Naive thymus-derived CD4-positive, alpha-beta T cell (primary cell): Measurements from ENCODE around the gene SKAP1. TPM values are rescaled to one million over a fixed set of nuclear protein-coding genes. Genes with fewer than 3 reads are reported as not detected.

Experiments
- ATAC-seq: fragments of 150-1000 bp; cut with Tn5 transposase; 2 replicates; pipeline ENCODE4 v1.10.0; 2021; ENCODE audit warnings: mild to moderate bottlenecking, moderate library complexity
- CTCF ChIA-PET: fragments of 350-600 bp; sonication (Branson Sonifier 250); formaldehyde crosslinking; loops from one replicate; lab custom pipeline; 2021; ENCODE audit warnings: antibody characterized with exemption; lab: Charles Lee
- POLR2A ChIA-PET: fragments of 350-600 bp; sonication (Branson Sonifier 250); formaldehyde crosslinking; loops from one replicate; lab custom pipeline; 2021; ENCODE audit warnings: antibody characterized with exemption, inconsistent platforms; lab: Charles Lee
- DNase-seq, 9 donors: peaks; one replicate each; pipeline versions ENCODE4 v3.0.0 to v3.0.0-alpha.2; 2020 to 2022; ENCODE audit warnings: mixed read lengths in 1 of 9
- H3K27ac ChIP-seq: one replicate; pipeline ENCODE4 v1.7.0; 2013; ENCODE audit warnings: mild to moderate bottlenecking, low read depth, low read length, moderate library complexity
- H3K27me3 ChIP-seq, 2 donors: one replicate each; pipeline ENCODE4 v1.7.0; 2013; ENCODE audit warnings: low read length in 2 of 2, mild to moderate bottlenecking in 2 of 2, moderate library complexity in 2 of 2; ENCODE audit not compliant: control insufficient read depth in 2 of 2, insufficient read depth in 2 of 2
- H3K36me3 ChIP-seq, 3 experiments: 1 replicate in 2 of 3; 2 replicates in 1 of 3; pipeline ENCODE4 v1.7.0; 2013; ENCODE audit warnings: low read length in 3 of 3, mild to moderate bottlenecking in 3 of 3, moderate library complexity in 1 of 3; ENCODE audit not compliant: insufficient read depth in 3 of 3, control insufficient read depth in 2 of 3
- H3K4me1 ChIP-seq, 2 donors: one replicate each; pipeline ENCODE4 v1.7.0; 2013; ENCODE audit warnings: low read length in 2 of 2, mild to moderate bottlenecking in 2 of 2, moderate library complexity in 1 of 2; ENCODE audit not compliant: control insufficient read depth in 2 of 2, insufficient read depth in 2 of 2
- H3K4me3 ChIP-seq: 2 replicates; pipeline ENCODE4 v1.7.0; 2013; ENCODE audit warnings: mild to moderate bottlenecking, low read length
- H3K9me3 ChIP-seq, 3 experiments: 1 replicate in 2 of 3; 2 replicates in 1 of 3; pipeline ENCODE4 v1.7.0; 2013; ENCODE audit warnings: low read length in 3 of 3; ENCODE audit not compliant: control insufficient read depth in 2 of 3
- H3K27ac Mint-ChIP-seq, 9 donors: one replicate each; pipeline ENCODE4 v1.8.0; 2020 to 2022; ENCODE audit warnings: mixed read lengths in 9 of 9, mild to moderate bottlenecking in 8 of 9, moderate library complexity in 5 of 9, inconsistent platforms in 2 of 9
- H3K27me3 Mint-ChIP-seq, 5 donors: one replicate each; pipeline ENCODE4 v1.8.0; 2021 to 2022; ENCODE audit warnings: mixed read lengths in 5 of 5, mild to moderate bottlenecking in 1 of 5
- H3K36me3 Mint-ChIP-seq, 5 donors: one replicate each; pipeline ENCODE4 v1.8.0; 2020 to 2022; ENCODE audit warnings: mixed read lengths in 5 of 5, mild to moderate bottlenecking in 3 of 5, inconsistent platforms in 1 of 5
- H3K4me1 Mint-ChIP-seq, 7 donors: one replicate each; pipeline ENCODE4 v1.8.0; 2020 to 2022; ENCODE audit warnings: mixed read lengths in 7 of 7, mild to moderate bottlenecking in 3 of 7, inconsistent platforms in 1 of 7
- H3K4me3 Mint-ChIP-seq, 10 donors: one replicate each; pipeline ENCODE4 v1.8.0; 2020 to 2022; ENCODE audit warnings: mild to moderate bottlenecking in 10 of 10, mixed read lengths in 10 of 10, moderate library complexity in 6 of 10, inconsistent platforms in 2 of 10
- H3K9me3 Mint-ChIP-seq, 11 donors: one replicate each; pipeline ENCODE4 v1.8.0; 2020 to 2022; ENCODE audit warnings: mixed read lengths in 11 of 11, mild to moderate bottlenecking in 4 of 11, inconsistent platforms in 1 of 11, moderate library complexity in 1 of 11
- intact Hi-C, 2 donors: fragments of 100-400 bp; cut with micrococcal nuclease; formaldehyde crosslinking; loops; one replicate each; pipeline ENCODE4 v1.15.1; 2023
- polyA plus RNA-seq, 2 donors: library from polyadenylated mRNA; unstranded; fragments of 300-500 nt; fragmentation: Illumina TruSeq; gene quantifications; one replicate each; pipeline ENCODE4 v1.2.3, GENCODE V29; 2021
- total RNA-seq, 6 experiments: library from RNA in 5 of 6; stranded (reverse) in 5 of 6; gene quantifications; 1 replicate in 5 of 6; 2 replicates in 1 of 6; pipeline ENCODE4 v1.2.3 and lab custom pipeline; 2021 to 2026

The SKAP1 gene
- total and polyA plus RNA-seq, 7 experiments from 2014 or later: 99.3 to 289 (median 109) TPM

GRCh38 chr17:48215583-48216139 is 214.4 kb downstream of the SKAP1 start:
- Histone ChIP-seq H3K4me1 (no peaks in the 10 kb centered on the region), H3K36me3 (peaks cover 0 to 23% (median 0%) of the 10 kb centered on the region in 3 experiments), H3K27me3 (no peaks in the 10 kb centered on the region), H3K4me3 (no peak overlapping the region), H3K9me3 (no peaks in the 10 kb centered on the region), H3K27ac (no peak overlapping the region)
- no peak overlapping the region for H3K4me3 Mint-ChIP-seq
- no peaks in the 10 kb centered on the region for H3K9me3 Mint-ChIP-seq
- intact Hi-C loops: no loop called here
- H3K27me3 Mint-ChIP-seq: no peaks in the 10 kb centered on the region
- no peak for ATAC-seq
- CTCF ChIA-PET: interaction anchor here (0.6 to 1.9 kb wide), 4 partner anchors 13 to 378 kb away, joined by 3 to 7 read pairs (median 4); partner anchors contain the start of gene HOXB5
- peak overlapping the region in 4 of 9 donors; percentile 19 to 52 (median 34) for H3K27ac Mint-ChIP-seq
- POLR2A ChIA-PET: interaction anchor here (1.1 kb wide), 1 partner anchor 76 kb away, joined by 3 read pairs; no protein-coding TSS in a partner anchor
- peaks cover 4 to 39% (median 30%) of the 10 kb centered on the region in 7 donors for H3K4me1 Mint-ChIP-seq
- H3K36me3 Mint-ChIP-seq: peaks cover 0 to 33% (median 6%) of the 10 kb centered on the region in 5 donors
- no peak for DNase-seq

- CTCF ChIA-PET: no interaction called here
- DNase-seq (no peak), ATAC-seq (no peak)
- no peak overlapping the region for H3K4me3 Mint-ChIP-seq
- intact Hi-C loops: loop anchor here in 1 of 2 donors (2.0 kb wide), 1 partner anchor 15 kb away; no protein-coding TSS in a partner anchor
- Histone ChIP-seq H3K9me3 (no peaks in the 10 kb centered on the region), H3K27ac (no peak overlapping the region), H3K4me3 (no peak overlapping the region), H3K36me3 (peaks cover 0 to 24% (median 0%) of the 10 kb centered on the region in 3 experiments), H3K4me1 (no peaks in the 10 kb centered on the region), H3K27me3 (no peaks in the 10 kb centered on the region)
- H3K27me3 Mint-ChIP-seq: no peaks in the 10 kb centered on the region
- H3K4me1 Mint-ChIP-seq: peaks cover 7 to 41% (median 29%) of the 10 kb centered on the region in 7 donors
- peaks cover 0 to 39% (median 6%) of the 10 kb centered on the region in 5 donors for H3K36me3 Mint-ChIP-seq
- POLR2A ChIA-PET: no interaction called here
- peak overlapping the region in 5 of 9 donors; percentile 2 to 59 (median 19) for H3K27ac Mint-ChIP-seq
- no peaks in the 10 kb centered on the region for H3K9me3 Mint-ChIP-seq
Observed at GRCh38 chr17:48213797-48214196, 216.2 kb downstream of the SKAP1 start.

- intact Hi-C loops: loop anchor here in 1 of 2 donors (2.0 kb wide), 1 partner anchor 13 kb away; no protein-coding TSS in a partner anchor
- POLR2A ChIA-PET: no interaction called here
- ATAC-seq (no peak), DNase-seq (no peak)
- Mint-ChIP-seq H3K4me1 (peaks cover 6 to 41% (median 24%) of the 10 kb centered on the region in 7 donors), H3K4me3 (no peak overlapping the region), H3K27me3 (no peaks in the 10 kb centered on the region), H3K36me3 (peaks cover 0 to 21% (median 6%) of the 10 kb centered on the region in 5 donors), H3K9me3 (no peaks in the 10 kb centered on the region), H3K27ac (peak overlapping the region in 3 of 9 donors; percentile 30 to 79 (median 48))
- peaks cover 0 to 13% (median 0%) of the 10 kb centered on the region in 3 experiments for H3K36me3 ChIP-seq
- no peak overlapping the region for H3K27ac ChIP-seq
- H3K4me3 ChIP-seq: no peak overlapping the region
- no peaks in the 10 kb centered on the region for H3K9me3 ChIP-seq
- H3K4me1 ChIP-seq: no peaks in the 10 kb centered on the region
- H3K27me3 ChIP-seq: no peaks in the 10 kb centered on the region
- CTCF ChIA-PET: no interaction called here
Observed at GRCh38 chr17:48211787-48212186, 218.2 kb downstream of the SKAP1 start.

- CTCF ChIA-PET: no interaction called here
- Mint-ChIP-seq H3K36me3 (peaks cover 0 to 20% (median 5%) of the 10 kb centered on the region in 5 donors), H3K27ac (peak overlapping the region in 1 of 9 donors; percentile 30), H3K9me3 (no peaks in the 10 kb centered on the region), H3K27me3 (no peaks in the 10 kb centered on the region), H3K4me1 (peaks cover 6 to 43% (median 24%) of the 10 kb centered on the region in 7 donors), H3K4me3 (no peak overlapping the region)
- no peaks in the 10 kb centered on the region for H3K27me3 ChIP-seq
- DNase-seq (no peak), ATAC-seq (no peak)
- intact Hi-C loops: no loop called here
- no peak overlapping the region for H3K27ac ChIP-seq
- H3K4me3 ChIP-seq: no peak overlapping the region
- POLR2A ChIA-PET: no interaction called here
- no peaks in the 10 kb centered on the region for H3K4me1 ChIP-seq
- peaks cover 0 to 13% (median 0%) of the 10 kb centered on the region in 3 experiments for H3K36me3 ChIP-seq
- no peaks in the 10 kb centered on the region for H3K9me3 ChIP-seq
Observed at GRCh38 chr17:48211011-48211410, 219.0 kb downstream of the SKAP1 start.

- Histone ChIP-seq H3K36me3 (peaks cover 0 to 13% (median 3%) of the 10 kb centered on the region in 3 experiments), H3K27ac (no peak overlapping the region), H3K4me3 (no peak overlapping the region), H3K27me3 (no peaks in the 10 kb centered on the region), H3K9me3 (no peaks in the 10 kb centered on the region), H3K4me1 (no peaks in the 10 kb centered on the region)
- no peaks in the 10 kb centered on the region for H3K27me3 Mint-ChIP-seq
- peak overlapping the region in 3 of 9 donors; percentile 4 to 64 (median 38) for H3K27ac Mint-ChIP-seq
- H3K9me3 Mint-ChIP-seq: no peaks in the 10 kb centered on the region
- H3K4me3 Mint-ChIP-seq: no peak overlapping the region
- no peak for DNase-seq
- ChIA-PET POLR2A (no interaction called here), CTCF (interaction anchor here (0.6 kb wide), 1 partner anchor 39 kb away, joined by 3 read pairs; no protein-coding TSS in a partner anchor)
- peaks cover 9 to 53% (median 29%) of the 10 kb centered on the region in 7 donors for H3K4me1 Mint-ChIP-seq
- no peak for ATAC-seq
- intact Hi-C loops: no loop called here
- H3K36me3 Mint-ChIP-seq: peaks cover 3 to 25% (median 8%) of the 10 kb centered on the region in 5 donors
Observed at GRCh38 chr17:48209973-48210372, 220.0 kb downstream of the SKAP1 start.

- peak overlapping the region in 3 of 9 donors; percentile 7 to 67 (median 53) for H3K27ac Mint-ChIP-seq
- Histone ChIP-seq H3K4me3 (no peak overlapping the region), H3K9me3 (no peaks in the 10 kb centered on the region), H3K27ac (no peak overlapping the region), H3K36me3 (peaks cover 0 to 13% (median 3%) of the 10 kb centered on the region in 3 experiments), H3K27me3 (no peaks in the 10 kb centered on the region), H3K4me1 (no peaks in the 10 kb centered on the region)
- ATAC-seq (no peak), DNase-seq (no peak)
- no peak overlapping the region for H3K4me3 Mint-ChIP-seq
- ChIA-PET CTCF (no interaction called here), POLR2A (no interaction called here)
- intact Hi-C loops: no loop called here
- H3K27me3 Mint-ChIP-seq: no peaks in the 10 kb centered on the region
- peaks cover 0 to 25% (median 8%) of the 10 kb centered on the region in 5 donors for H3K36me3 Mint-ChIP-seq
- H3K4me1 Mint-ChIP-seq: peaks cover 7 to 59% (median 36%) of the 10 kb centered on the region in 7 donors
- no peaks in the 10 kb centered on the region for H3K9me3 Mint-ChIP-seq
Observed at GRCh38 chr17:48207776-48208544, 222.1 kb downstream of the SKAP1 start.
